VCaP (cell line): ENCODE data around the gene NME3.

Source experiments
- H3K27ac ChIP-seq: fragments of 450-650 bp; 2 replicates; pipeline ENCODE4 v1.5.1; 2017
- TF ChIP-seq, protein P1 (sequence below): fragments of 450-650 bp; conservative IDR thresholded peaks from 2 replicates; pipeline ENCODE4 v1.5.1; 2017; ENCODE audit warnings: mild to moderate bottlenecking, moderate library complexity

NME3 gene

DNA sequence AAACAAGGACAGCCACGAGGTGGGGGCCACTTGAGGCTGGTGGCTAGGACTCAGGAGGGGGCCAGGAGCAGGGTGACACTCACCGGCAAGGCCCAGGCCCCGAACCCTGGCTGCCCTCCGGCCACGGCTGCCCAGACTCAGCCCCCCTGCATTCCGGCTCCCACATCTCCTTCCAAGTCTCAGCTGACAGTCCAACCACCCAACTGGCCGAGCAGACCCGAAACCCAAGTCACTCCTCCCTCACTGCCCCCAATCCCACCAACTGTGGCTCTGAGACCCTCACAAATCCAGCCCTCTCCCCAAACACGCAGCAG, 45.9 kb upstream of the NME3 start:
- no peak overlapping the region for H3K27ac ChIP-seq
- TF ChIP-seq, protein P1, sequence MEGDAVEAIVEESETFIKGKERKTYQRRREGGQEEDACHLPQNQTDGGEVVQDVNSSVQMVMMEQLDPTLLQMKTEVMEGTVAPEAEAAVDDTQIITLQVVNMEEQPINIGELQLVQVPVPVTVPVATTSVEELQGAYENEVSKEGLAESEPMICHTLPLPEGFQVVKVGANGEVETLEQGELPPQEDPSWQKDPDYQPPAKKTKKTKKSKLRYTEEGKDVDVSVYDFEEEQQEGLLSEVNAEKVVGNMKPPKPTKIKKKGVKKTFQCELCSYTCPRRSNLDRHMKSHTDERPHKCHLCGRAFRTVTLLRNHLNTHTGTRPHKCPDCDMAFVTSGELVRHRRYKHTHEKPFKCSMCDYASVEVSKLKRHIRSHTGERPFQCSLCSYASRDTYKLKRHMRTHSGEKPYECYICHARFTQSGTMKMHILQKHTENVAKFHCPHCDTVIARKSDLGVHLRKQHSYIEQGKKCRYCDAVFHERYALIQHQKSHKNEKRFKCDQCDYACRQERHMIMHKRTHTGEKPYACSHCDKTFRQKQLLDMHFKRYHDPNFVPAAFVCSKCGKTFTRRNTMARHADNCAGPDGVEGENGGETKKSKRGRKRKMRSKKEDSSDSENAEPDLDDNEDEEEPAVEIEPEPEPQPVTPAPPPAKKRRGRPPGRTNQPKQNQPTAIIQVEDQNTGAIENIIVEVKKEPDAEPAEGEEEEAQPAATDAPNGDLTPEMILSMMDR, result no peak

DNA sequence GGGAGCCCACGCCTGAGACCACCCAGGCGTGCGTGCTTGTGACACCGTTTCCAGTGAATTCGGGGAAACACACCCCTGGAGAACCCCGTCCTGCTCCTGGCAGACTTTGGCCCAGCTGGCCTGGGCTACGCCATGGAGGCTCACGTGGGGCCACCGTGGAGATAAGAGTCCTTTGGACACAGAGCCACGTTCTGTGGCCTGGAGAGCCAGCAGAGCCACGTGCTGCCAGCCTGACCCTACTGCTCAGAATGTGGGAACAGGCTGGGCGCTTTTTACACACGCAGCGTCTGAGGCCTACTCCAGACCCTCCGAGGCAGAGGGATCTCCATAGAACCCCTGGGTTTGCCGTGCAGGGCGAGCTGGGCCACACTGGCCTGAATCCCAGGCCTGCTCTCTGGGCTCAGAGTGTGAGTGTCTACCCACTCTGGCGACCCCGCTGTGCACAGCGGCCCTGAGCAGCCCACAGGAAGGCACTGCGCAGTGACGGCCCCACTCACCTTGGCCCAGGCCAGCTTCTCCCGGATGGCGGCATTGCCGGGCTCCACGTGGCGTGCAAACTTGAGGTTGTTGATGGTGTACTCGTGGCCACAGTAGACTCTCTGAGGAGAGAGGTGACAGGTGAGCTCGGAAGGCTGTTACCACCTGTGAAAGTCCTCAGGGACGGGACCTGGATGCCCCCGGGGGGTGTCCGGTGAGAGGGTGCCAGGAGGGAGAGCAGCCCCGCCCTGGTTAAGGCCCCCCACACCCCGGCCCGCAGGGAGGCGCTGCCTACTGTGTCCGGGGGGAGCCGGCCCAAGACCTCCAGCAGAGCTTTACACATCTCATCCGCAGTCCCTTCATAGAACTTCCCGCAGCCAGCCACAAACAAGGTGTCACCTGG, 45.3 kb upstream of the NME3 start:
- TF ChIP-seq, protein P1, result no peak
- no peak overlapping the region for H3K27ac ChIP-seq

DNA sequence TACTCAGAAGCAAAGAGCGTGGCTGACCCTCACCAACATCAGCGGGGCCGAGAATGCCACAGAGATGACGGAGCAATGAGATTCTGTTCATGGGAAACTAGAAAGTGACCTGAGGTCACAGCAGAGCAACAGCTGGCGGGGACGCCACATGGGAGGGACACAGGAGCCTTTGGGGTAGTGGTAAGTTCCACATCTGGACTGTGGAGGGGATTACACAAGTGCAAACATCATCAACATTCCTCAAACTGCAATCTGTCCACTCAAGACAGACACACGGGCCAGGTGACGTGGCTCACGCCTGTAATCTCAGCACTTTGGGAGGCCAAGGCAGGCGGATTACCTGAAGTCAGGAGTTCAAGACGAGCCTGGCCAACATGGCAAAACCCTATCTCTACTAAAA, 44.1 kb upstream of the NME3 start:
- TF ChIP-seq, protein P1, result no peak
- no peak overlapping the region for H3K27ac ChIP-seq

DNA sequence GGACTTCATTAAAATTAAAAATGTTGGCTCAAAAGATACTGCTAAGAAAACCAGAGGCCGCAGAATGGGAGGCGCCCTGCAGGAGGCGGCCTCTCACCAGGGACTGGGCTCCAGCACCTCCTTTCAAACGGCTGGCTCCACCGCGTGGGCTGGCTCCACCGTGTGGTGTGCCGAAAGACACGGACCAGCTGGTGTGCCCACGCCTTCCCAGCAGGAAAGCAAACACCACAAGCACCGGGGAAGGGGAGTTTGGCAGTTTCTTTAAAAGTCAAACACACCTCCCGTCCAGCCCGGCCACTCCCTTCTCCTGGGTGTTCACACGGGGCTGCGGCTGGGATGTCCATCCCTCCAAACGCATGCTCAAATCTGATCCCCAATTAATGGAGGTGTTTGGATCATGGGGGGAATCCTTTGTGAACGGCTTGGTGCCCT, 41.4 kb upstream of the NME3 start:
- H3K27ac ChIP-seq, result peak overlapping the region; percentile 37
- TF ChIP-seq, protein P1, result peak; percentile 76

DNA sequence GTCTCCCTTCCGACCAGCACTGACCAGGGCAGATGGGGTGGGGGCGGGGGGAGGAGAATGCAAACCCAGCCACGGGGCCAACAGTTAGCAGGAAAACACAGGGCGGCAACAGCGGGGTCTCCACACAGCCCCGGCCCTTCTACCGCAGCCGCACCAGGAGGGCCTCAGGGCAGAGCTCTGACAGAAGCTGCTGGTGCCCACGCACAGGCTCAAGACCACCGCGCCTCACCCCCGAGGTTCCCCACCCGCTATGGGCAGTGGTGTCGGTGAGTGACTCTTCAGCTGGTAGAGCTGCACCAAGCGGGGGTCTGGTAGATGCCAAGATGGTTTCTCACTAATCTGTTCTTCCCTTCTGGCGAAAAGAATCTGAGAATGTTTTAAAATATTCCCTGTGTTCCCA, 39.2 kb upstream of the NME3 start:
- TF ChIP-seq, protein P1, result no peak
- H3K27ac ChIP-seq, result no peak overlapping the region

DNA sequence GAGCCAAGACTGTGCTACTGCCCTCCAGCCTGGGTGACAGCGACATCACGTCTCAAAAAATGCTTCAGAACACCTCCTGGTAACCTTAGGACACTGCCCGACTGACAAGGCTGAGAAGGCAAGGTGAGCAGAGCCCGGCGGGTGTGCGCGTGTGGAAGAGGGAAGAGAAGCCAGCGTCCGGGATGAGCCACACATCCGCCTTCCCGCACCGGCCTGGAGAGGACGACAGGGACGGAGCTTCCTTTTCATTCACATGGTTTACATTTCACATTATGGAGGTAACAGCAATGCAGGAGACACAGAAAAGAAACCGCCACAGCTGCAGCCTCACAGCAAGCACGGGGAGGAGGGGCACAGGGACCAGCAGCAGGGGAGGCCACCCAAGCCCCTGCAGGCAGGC, 38.8 kb upstream of the NME3 start:
- TF ChIP-seq, protein P1, result no peak
- H3K27ac ChIP-seq, result no peak overlapping the region

DNA sequence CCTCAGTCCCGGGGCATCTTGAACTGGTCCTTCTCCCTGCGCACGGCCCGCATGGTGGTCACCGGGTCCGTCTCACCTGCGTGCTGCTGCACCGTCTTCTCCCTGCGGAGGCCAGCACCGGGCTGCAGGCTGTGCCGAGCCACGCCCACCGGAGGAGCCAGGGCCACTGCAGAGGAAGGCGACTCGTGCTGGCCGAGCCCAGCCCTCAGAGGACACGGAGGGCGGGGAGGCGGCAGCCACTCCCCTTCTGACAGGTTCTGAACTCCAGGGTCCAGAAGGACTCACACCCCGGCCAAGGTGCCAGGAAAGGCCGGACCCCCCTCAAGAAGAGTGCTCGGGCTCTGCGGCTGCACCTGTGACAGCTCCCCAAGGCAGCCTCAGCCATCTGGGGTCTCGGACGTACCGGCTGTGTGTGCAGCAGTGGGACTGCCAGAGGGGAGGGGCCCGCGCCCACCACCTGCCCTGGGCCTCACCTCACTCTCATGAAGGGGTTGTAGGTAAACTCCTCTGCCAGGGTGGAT, 38.0 kb upstream of the NME3 start:
- TF ChIP-seq, protein P1, result no peak
- no peak overlapping the region for H3K27ac ChIP-seq
